BJ (cell line): Measurements from ENCODE around the gene FBXW8. TPM values are rescaled to one million over a fixed set of nuclear protein-coding genes. Genes with fewer than 3 reads are reported as not detected.

ENCODE experiments used
- CTCF ChIA-PET: fragments of 350-600 bp; formaldehyde crosslinking; extraction: SDS; loops from one replicate; lab custom pipeline; 2021; ENCODE audit warnings: antibody characterized with exemption, inconsistent platforms; lab: Yijun Ruan, JAX
- POLR2A ChIA-PET: fragments of 300-600 bp; sonication (Branson Sonifier 250); formaldehyde crosslinking; extraction: SDS; loops from one replicate; lab custom pipeline; 2021; ENCODE audit warnings: antibody characterized with exemption; lab: Charles Lee
- DNase-seq: peaks from one replicate; pipeline ENCODE4 v3.0.0-alpha.2; 2011; ENCODE audit warnings: low read depth
- H3K27me3 ChIP-seq: 2 replicates; pipeline ENCODE4 v1.6.0; 2011; ENCODE audit warnings: low read length; ENCODE audit not compliant: control insufficient read depth, insufficient read depth
- H3K36me3 ChIP-seq: 2 replicates; pipeline ENCODE4 v1.5.1; 2011; ENCODE audit warnings: low read length; ENCODE audit not compliant: control insufficient read depth, insufficient read depth
- H3K4me3 ChIP-seq: 2 replicates; pipeline ENCODE4 v1.5.1; 2011; ENCODE audit warnings: low read depth, mild to moderate bottlenecking, control low read depth, low read length
- CTCF ChIP-seq: IDR thresholded peaks from 2 replicates; pipeline ENCODE4 v1.5.1; 2011; ENCODE audit warnings: low read depth, mild to moderate bottlenecking, control low read depth, inconsistent platforms, low read length, moderate library complexity; ENCODE audit not compliant: insufficient read depth
- polyA plus RNA-seq: library from polyadenylated mRNA; depleted of rRNA; stranded (reverse); fragments of >200 nt; gene quantifications from 2 replicates; pipeline ENCODE4 v1.2.3, GENCODE V29; 2011

The FBXW8 gene
- polyA plus RNA-seq, 1 experiment = 27.3 TPM

- ChIA-PET CTCF (interaction anchor here (1.0 to 1.5 kb wide), 3 partner anchors 11 to 21 kb away, joined by 3 to 5 read pairs (median 3); no protein-coding TSS in a partner anchor), POLR2A (no interaction called here)
- Histone ChIP-seq H3K4me3 (no peak overlapping the region), H3K36me3 (peaks cover 17% of the 10 kb centered on the region), H3K27me3 (no peaks in the 10 kb centered on the region)
- TF ChIP-seq CTCF = no peak
- DNase-seq = no peak
Observed at GRCh38 chr12:116999066-116999465, 88.3 kb downstream of the FBXW8 start.

- POLR2A ChIA-PET = no interaction called here
Observed at GRCh38 chr12:117000316-117000715, 89.6 kb downstream of the FBXW8 start.

GRCh38 chr12:117002051-117002817 lies 91.5 kb downstream of the FBXW8 start:
- peaks cover 22% of the 10 kb centered on the region for H3K36me3 ChIP-seq
- TF ChIP-seq CTCF = no peak
- ChIA-PET CTCF (no interaction called here), POLR2A (no interaction called here)
- no peaks in the 10 kb centered on the region for H3K27me3 ChIP-seq
- no peak overlapping the region for H3K4me3 ChIP-seq
- DNase-seq = no peak

More at GRCh38 chr12:117000316-117000715, 89.6 kb downstream of the FBXW8 start:
- CTCF ChIA-PET = no interaction called here
- DNase-seq = no peak
- H3K36me3 ChIP-seq = peaks cover 19% of the 10 kb centered on the region
- TF ChIP-seq CTCF = no peak
- H3K27me3 ChIP-seq = no peaks in the 10 kb centered on the region
- H3K4me3 ChIP-seq = no peak overlapping the region

DNA sequence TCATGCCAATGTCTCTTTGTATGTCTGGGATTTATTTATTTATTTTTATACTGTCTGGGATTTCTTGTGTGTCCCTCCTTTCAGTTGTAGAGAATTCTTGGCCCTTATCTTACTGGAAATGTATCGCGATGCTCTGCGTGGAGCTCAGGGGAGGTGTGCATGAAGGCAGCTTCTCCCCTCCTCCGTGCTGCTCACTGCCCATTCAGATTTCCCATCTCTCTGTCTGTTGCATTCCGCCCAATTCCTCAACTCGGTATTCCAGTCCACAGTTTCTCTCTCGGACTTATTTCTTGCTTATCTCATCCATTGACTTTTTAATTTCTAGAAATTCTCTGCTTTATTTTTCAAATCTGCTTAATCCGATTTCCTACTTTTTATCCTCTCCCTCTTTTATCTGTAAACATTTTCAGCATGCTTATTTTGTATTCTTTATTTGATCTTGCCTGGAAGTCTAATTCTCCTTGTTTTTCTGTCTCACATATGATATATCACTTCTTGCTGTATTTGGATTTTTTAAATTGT lies 93.2 kb downstream of the FBXW8 start:
- CTCF ChIA-PET = no interaction called here
- H3K36me3 ChIP-seq = peaks cover 22% of the 10 kb centered on the region
- no peak overlapping the region for H3K4me3 ChIP-seq
- no peak for TF ChIP-seq CTCF
- POLR2A ChIA-PET = no interaction called here
- no peaks in the 10 kb centered on the region for H3K27me3 ChIP-seq
- no peak for DNase-seq

- ChIA-PET CTCF (no interaction called here), POLR2A (no interaction called here)
- peaks cover 18% of the 10 kb centered on the region for H3K36me3 ChIP-seq
- DNase-seq = no peak
- TF ChIP-seq CTCF = no peak
- no peak overlapping the region for H3K4me3 ChIP-seq
- H3K27me3 ChIP-seq = no peaks in the 10 kb centered on the region
Observed at GRCh38 chr12:117005417-117006046, 94.8 kb downstream of the FBXW8 start.
